Activated CD4-positive, alpha-beta memory T cell treated with anti-CD3 and anti-CD28 coated beads, Interleukin-2, amount 10 ng/mL, durations not matched to agents 7 days and 5 days (primary cell): ENCODE measurements around the gene KCNN2. TPM values are rescaled to one million over a fixed set of nuclear protein-coding genes. Genes with fewer than 3 reads are reported as not detected.
"Not testable (repeated sequence)": the region's sequence is repeated elsewhere in the genome, so short reads cannot be mapped to it uniquely, and the experiment has no call there.

Experiments
- CTCF ChIA-PET: fragments of 350-600 bp; sonication (Branson Sonifier 250); formaldehyde crosslinking; loops from one replicate; lab custom pipeline; 2021; ENCODE audit warnings: antibody characterized with exemption, inconsistent platforms; lab: Charles Lee
- POLR2A ChIA-PET: fragments of 350-600 bp; sonication (Branson Sonifier 250); formaldehyde crosslinking; loops from one replicate; lab custom pipeline; 2021; ENCODE audit warnings: antibody characterized with exemption; lab: Charles Lee
- DNase-seq: peaks from one replicate; pipeline ENCODE4 v3.0.0-alpha.2; 2020
- H3K27ac Mint-ChIP-seq: one replicate; pipeline ENCODE4 v1.8.0; 2021; ENCODE audit warnings: mild to moderate bottlenecking, mixed read lengths
- H3K27me3 Mint-ChIP-seq: one replicate; pipeline ENCODE4 v1.8.0; 2021; ENCODE audit warnings: mixed read lengths
- H3K36me3 Mint-ChIP-seq: one replicate; pipeline ENCODE4 v1.8.0; 2021; ENCODE audit warnings: low read depth, mixed read lengths
- H3K4me1 Mint-ChIP-seq: one replicate; pipeline ENCODE4 v1.8.0; 2021; ENCODE audit warnings: mixed read lengths
- H3K4me3 Mint-ChIP-seq: one replicate; pipeline ENCODE4 v1.8.0; 2021; ENCODE audit warnings: mild to moderate bottlenecking, mixed read lengths
- H3K9me3 Mint-ChIP-seq: one replicate; pipeline ENCODE4 v1.8.0; 2021; ENCODE audit warnings: mixed read lengths
- total RNA-seq, 2 experiments: library from RNA; stranded (reverse); gene quantifications; one replicate each; pipeline ENCODE4 v1.2.3, GENCODE V29; 2021

Gene KCNN2
- total RNA-seq, 2 experiments from 2014 or later = not detected

DNA sequence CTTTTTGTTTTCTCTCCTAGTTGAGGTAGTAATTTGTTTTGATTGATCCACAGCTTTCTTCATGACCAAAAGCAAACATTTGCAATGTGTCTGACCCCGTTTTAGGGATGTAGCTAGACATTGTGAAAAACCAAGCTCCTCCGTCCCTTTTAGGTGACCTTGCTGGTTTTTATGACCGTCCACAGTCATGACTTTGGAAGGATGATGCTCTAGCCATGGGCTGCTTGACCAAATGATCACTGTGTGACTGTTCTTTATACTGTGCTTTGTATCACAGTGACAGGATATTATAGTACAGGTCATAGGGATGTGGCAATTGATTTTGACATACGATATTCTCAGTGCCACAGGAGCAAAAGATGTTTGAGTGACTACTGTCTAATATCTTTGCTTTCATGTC, 54.4 kb downstream of the KCNN2 start:
- POLR2A ChIA-PET = no interaction called here
- Mint-ChIP-seq H3K27ac (no peak overlapping the region), H3K9me3 (no peaks in the 10 kb centered on the region), H3K36me3 (no peaks in the 10 kb centered on the region), H3K27me3 (no peaks in the 10 kb centered on the region), H3K4me3 (no peak overlapping the region), H3K4me1 (no peaks in the 10 kb centered on the region)
- no peak for DNase-seq
- CTCF ChIA-PET = no interaction called here

DNA sequence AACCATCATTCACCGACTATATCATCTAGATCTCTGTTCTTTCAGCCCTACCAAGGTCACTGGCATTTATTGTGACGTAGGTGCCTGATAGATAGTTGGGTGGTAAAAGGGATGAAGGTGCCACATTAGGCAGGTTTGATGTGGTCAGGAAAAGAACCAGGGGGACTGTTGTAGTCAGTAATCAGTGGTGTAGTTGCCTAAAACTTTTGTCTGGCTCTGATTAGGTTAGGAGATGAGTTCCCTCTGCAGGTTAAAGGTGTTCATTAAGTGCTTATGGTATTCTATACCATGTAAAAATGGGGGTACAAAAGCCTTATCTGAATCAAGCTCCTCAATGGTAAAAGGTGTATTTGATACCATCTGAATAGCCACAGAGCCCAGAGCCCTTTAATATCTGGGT, 55.6 kb downstream of the KCNN2 start:
- ChIA-PET CTCF (no interaction called here), POLR2A (no interaction called here)
- no peak overlapping the region for H3K27ac Mint-ChIP-seq

DNA sequence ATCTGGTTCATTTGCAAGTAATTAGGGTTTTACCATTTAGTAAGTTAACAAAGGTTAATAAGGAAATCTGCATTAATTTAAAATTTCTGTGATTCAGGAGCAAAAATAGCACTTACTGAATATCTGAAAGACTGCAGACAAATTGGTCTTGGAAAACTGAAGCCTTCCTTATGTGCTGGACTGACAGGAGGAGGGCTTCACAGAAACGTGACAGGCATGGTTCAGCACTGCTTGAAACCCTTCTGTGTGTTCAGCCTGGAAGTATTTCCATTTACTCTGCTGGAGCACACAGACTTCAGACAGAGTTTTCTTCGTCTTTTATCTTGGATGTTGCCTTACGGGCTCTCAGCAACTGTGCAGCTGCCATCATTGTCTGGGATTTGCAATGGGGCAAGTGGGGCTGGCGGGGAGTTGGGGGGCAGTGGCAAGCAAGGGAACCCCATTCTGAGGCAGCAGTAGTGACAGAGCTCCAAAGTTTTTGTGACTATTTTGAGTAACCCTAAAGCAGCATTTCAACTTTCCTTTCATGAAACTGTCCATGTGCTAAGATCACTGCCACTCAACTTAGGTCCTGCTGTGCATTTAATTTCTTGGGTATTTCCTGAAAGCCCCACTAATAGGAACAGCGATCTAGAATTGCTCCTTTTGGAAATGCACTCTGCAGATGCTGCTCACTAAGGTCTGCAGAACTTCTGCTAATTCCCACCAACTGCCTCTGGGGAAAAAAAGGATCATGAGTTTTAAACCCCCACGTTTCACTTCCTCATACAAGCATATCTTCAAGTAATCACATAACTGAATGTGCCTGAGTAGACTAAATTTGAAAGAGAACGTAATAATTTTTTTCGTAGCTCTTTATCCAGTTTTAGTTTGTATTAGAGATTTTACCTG, 56.6 kb downstream of the KCNN2 start:
- DNase-seq = no peak
- POLR2A ChIA-PET = no interaction called here
- Mint-ChIP-seq H3K9me3 (no peaks in the 10 kb centered on the region), H3K27ac (no peak overlapping the region), H3K4me1 (no peaks in the 10 kb centered on the region), H3K36me3 (no peaks in the 10 kb centered on the region), H3K4me3 (no peak overlapping the region), H3K27me3 (no peaks in the 10 kb centered on the region)
- CTCF ChIA-PET = no interaction called here

More for the DNA sequence above, 55.6 kb downstream of the KCNN2 start:
- Mint-ChIP-seq H3K27me3 (no peaks in the 10 kb centered on the region), H3K9me3 (no peaks in the 10 kb centered on the region), H3K4me1 (no peaks in the 10 kb centered on the region), H3K36me3 (no peaks in the 10 kb centered on the region), H3K4me3 (no peak overlapping the region)
- no peak for DNase-seq

DNA sequence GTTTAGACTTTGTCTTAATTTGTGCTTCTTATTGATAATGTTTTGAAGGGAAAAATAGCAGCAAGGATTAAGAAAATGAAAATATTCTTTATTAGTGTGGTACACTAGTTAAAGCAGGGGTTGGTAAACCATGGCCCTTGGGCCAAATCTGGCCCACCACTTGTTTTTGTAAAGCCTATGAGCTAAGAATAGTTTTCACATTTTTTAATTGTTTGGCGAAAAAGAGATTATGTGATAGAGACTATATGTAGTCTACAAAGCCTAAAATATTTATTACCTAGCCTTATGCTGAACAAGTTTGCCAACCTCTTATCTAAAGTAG, 57.2 kb downstream of the KCNN2 start:
- Mint-ChIP-seq H3K4me1 (no peaks in the 10 kb centered on the region), H3K27me3 (no peaks in the 10 kb centered on the region), H3K36me3 (no peaks in the 10 kb centered on the region)

DNA sequence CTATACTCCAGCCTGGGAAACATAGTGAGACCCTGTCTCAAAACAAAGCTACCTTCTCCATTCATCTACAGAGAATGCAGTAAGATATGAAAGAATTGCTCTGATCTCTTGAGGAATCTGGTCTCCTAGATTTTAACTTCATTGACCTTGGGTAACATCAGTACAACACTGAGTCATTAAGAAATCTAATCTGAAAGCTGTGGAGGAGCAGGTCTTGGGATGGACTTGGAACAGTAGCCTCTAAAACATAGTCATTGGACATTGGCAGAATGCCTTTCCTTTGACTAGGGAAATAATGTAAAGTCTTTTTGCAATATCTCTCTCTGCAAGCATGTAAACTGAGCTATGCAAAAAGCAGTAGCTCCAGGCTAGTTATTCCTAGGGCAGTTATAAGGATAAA, 58.1 kb downstream of the KCNN2 start:
- Mint-ChIP-seq H3K9me3 (no peaks in the 10 kb centered on the region), H3K4me1 (no peaks in the 10 kb centered on the region), H3K27me3 (no peaks in the 10 kb centered on the region), H3K4me3 (no peak overlapping the region), H3K27ac (no peak overlapping the region), H3K36me3 (no peaks in the 10 kb centered on the region)
- CTCF ChIA-PET = no interaction called here
- POLR2A ChIA-PET = no interaction called here
- DNase-seq = no peak

More for the DNA sequence above, 57.2 kb downstream of the KCNN2 start:
- Mint-ChIP-seq H3K4me3 (no peak overlapping the region), H3K9me3 (no peaks in the 10 kb centered on the region), H3K27ac (no peak overlapping the region)
- ChIA-PET CTCF (no interaction called here), POLR2A (no interaction called here)
- no peak for DNase-seq

DNA sequence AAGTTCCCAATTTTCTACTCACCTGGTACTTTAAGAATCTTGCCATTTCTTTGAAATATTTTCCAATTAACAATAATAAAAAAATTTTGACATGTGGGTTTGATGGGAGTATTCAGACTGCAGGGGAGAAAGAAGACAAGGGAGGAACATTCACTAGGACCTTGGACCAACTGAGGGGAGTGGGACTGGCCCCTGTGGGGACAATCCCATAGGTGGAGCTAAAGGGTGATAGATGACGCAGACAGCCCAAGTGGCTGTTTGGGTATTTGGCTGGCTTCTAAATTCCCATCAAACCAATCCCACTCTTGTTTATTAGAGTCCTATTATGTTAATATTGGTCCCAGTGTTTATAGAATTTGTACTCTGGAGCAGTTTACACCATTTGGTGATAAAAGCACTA, 65.3 kb downstream of the KCNN2 start:
- no peaks in the 10 kb centered on the region for H3K36me3 Mint-ChIP-seq
- no peaks in the 10 kb centered on the region for H3K4me1 Mint-ChIP-seq
- no peaks in the 10 kb centered on the region for H3K27me3 Mint-ChIP-seq
- POLR2A ChIA-PET = no interaction called here
- no peaks in the 10 kb centered on the region for H3K9me3 Mint-ChIP-seq
- CTCF ChIA-PET = no interaction called here
- H3K4me3 Mint-ChIP-seq = no peak overlapping the region
- H3K27ac Mint-ChIP-seq = no peak overlapping the region
- no peak for DNase-seq

DNA sequence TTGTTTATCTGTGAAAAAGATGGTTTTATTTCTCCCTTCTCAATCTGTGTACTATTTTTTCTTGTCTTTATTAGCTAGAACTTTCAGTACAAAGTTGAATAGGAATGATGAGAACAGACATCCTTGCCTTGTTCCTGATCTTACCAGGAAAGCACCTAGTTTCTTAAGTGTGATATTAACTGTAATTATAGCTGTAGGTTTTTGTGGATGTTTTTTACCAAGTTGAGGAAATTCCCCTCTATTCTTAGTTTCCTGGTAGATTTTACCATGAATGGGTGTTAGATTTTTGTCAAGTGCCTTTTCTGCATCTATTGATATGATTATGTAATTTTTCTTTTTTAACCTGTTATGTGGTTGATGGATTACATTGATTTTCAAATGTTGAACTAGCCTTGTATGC, 68.7 kb downstream of the KCNN2 start:
- H3K9me3 Mint-ChIP-seq = no peaks in the 10 kb centered on the region
- no peak overlapping the region for H3K27ac Mint-ChIP-seq
- ChIA-PET CTCF (no interaction called here), POLR2A (no interaction called here)
- no peaks in the 10 kb centered on the region for H3K27me3 Mint-ChIP-seq
- no peaks in the 10 kb centered on the region for H3K4me1 Mint-ChIP-seq
- H3K4me3 Mint-ChIP-seq = no peak overlapping the region
- H3K36me3 Mint-ChIP-seq = no peaks in the 10 kb centered on the region
- no peak for DNase-seq

DNA sequence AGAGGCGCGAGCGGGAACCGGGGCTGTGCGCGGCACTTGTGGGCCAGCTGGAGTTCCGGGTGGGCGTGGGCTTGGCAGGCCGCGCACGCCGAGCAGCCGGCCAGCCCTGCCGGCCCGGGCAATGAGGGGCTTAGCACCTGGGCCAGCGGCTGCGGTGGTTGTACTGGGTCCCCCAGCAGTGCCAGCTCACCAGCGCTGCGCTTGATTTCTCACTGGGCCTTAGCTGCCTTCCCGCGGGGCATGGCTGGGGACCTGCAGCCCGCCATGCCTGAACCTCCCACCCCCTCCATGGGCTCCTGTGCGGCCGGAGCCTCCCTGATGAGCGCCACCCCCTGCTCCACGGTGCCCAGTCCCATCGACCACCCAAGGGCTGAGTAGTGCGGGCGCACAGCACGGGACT, 70.8 kb downstream of the KCNN2 start:
- CTCF ChIA-PET, H3K9me3 Mint-ChIP-seq, H3K4me1 Mint-ChIP-seq, H3K27ac Mint-ChIP-seq, H3K27me3 Mint-ChIP-seq, H3K4me3 Mint-ChIP-seq, POLR2A ChIA-PET, H3K36me3 Mint-ChIP-seq, DNase-seq: not testable (repeated sequence)

DNA sequence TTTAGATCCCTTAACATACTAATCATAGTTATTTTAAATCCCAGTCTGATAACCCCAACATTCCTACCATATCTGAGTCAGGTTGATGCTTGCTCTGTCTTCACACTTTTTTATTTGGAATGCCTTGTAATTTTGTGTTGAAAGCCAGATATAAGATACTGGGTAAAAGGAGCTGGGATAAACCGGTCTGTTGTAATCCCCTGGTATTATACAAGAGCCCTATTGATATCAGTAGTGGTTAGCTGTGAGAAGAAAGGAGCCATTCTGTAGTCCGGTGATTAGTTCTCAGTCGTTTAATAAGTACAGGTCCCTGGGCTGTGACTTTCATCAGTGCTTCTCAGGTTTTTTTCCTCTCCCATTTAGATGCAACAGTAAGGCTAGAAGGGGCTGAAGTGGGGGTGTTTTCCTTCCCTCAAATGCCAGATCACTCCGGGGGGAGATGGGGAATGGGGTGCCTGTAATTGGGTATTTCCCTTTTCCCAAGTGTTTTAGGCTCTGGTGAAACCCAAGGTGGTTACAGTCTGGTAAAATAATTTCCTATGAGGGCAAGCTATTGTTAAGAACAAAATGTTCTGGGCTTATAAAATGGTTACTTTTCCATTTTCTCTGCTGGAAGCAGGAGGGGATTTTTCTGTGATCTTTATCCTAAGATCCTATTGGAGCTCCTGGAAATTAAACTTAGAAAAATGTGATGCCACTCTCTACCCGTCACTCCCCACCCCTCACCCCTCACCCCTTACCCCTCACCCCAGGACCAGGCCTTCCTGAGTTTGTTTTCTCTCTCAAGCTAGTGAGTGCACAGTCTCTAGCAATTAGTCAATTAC, 72.7 kb downstream of the KCNN2 start:
- POLR2A ChIA-PET = no interaction called here
- Mint-ChIP-seq H3K27ac (no peak overlapping the region), H3K36me3 (no peaks in the 10 kb centered on the region), H3K27me3 (no peaks in the 10 kb centered on the region), H3K9me3 (no peaks in the 10 kb centered on the region), H3K4me1 (no peaks in the 10 kb centered on the region), H3K4me3 (no peak overlapping the region)
- no peak for DNase-seq
- CTCF ChIA-PET = no interaction called here

DNA sequence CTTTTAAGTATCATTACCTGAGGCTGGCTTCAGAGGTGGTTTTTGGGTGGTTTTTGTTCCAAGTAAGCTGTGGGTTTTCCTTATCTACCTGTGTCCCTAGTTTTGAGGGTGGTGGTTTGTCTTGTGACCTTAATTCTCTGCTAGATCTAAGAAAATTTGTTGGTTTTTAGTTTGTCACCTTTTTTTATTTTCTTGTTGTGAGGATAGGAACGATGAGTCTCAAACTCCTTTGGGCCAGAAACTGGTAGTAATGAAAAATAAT, 73.3 kb downstream of the KCNN2 start:
- no peaks in the 10 kb centered on the region for H3K36me3 Mint-ChIP-seq
- H3K27me3 Mint-ChIP-seq = no peaks in the 10 kb centered on the region
- DNase-seq = no peak
- CTCF ChIA-PET = no interaction called here
- H3K9me3 Mint-ChIP-seq = no peaks in the 10 kb centered on the region
- no peaks in the 10 kb centered on the region for H3K4me1 Mint-ChIP-seq
- H3K27ac Mint-ChIP-seq = no peak overlapping the region
- POLR2A ChIA-PET = no interaction called here
- H3K4me3 Mint-ChIP-seq = no peak overlapping the region

DNA sequence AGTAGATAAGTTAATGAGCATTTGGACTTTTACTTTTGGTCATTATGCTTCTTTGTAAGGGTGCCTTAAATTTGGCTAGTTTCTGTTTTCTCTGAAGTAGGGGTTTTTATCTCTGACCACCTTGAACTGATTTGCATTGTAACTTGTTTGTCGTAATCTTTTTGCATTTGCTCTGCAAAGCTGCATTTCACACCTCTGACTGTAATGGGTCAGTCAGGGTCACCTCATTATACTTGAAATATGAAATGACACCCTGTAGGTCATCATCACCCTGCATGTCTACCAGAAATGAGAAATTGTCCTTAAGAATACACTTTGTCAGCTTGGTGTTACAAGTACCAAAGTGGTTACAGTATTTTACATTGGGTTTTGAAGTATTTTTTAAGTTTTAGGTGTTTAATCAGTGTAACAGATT, 74.0 kb downstream of the KCNN2 start:
- no peak for DNase-seq
- no peak overlapping the region for H3K4me3 Mint-ChIP-seq
- POLR2A ChIA-PET = no interaction called here

DNA sequence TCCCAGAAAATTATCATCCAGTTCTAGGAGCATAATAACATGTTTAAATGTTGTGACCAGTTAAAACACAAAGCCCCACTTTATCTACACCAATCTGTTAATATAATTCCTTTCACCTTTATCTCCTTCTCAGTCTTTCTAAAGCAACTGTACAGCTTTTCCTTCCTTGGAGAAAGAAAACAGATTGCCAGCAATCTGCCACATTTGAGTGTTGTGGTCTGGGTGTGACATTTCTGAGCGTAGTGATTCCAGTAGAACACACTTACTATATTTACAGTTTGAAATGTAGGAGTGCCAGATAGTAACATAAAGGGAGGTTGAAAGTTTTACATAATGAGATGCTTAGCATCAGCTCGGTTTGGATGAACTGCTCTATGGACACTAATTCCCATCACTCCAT, 76.1 kb downstream of the KCNN2 start:
- no peak for DNase-seq
- H3K36me3 Mint-ChIP-seq = no peaks in the 10 kb centered on the region
- H3K27me3 Mint-ChIP-seq = no peaks in the 10 kb centered on the region
- H3K4me1 Mint-ChIP-seq = no peaks in the 10 kb centered on the region
- no peak overlapping the region for H3K27ac Mint-ChIP-seq
- ChIA-PET POLR2A (no interaction called here), CTCF (interaction anchor here (1.4 kb wide), 1 partner anchor 12 kb away, joined by 5 read pairs; no protein-coding TSS in a partner anchor)
- H3K9me3 Mint-ChIP-seq = no peaks in the 10 kb centered on the region
- H3K4me3 Mint-ChIP-seq = no peak overlapping the region

More for the DNA sequence above, 74.0 kb downstream of the KCNN2 start:
- no peaks in the 10 kb centered on the region for H3K4me1 Mint-ChIP-seq
- CTCF ChIA-PET = no interaction called here
- no peaks in the 10 kb centered on the region for H3K9me3 Mint-ChIP-seq
- H3K36me3 Mint-ChIP-seq = no peaks in the 10 kb centered on the region
- no peaks in the 10 kb centered on the region for H3K27me3 Mint-ChIP-seq
- no peak overlapping the region for H3K27ac Mint-ChIP-seq

DNA sequence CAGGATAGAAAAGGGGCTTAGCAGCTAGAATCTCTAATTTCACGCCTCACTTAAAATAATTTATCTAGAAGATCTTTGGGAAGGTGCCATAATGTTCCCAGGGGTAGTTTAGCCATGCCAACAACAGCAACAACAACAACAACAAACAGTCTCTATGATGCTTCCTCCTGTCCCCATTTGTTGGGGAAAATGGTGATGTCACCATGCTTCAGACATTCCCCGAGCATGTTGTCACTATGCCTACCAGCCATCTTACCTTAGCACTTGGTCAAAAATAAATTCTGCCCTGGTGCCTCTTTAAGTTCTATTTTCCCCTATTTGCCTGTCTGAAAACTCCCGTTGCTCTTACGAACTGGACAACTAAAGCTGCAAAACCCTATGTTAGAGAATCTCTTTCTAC, 76.6 kb downstream of the KCNN2 start:
- no peak for DNase-seq
- POLR2A ChIA-PET = no interaction called here
- Mint-ChIP-seq H3K27me3 (no peaks in the 10 kb centered on the region), H3K4me1 (no peaks in the 10 kb centered on the region), H3K4me3 (no peak overlapping the region), H3K36me3 (no peaks in the 10 kb centered on the region), H3K9me3 (no peaks in the 10 kb centered on the region), H3K27ac (no peak overlapping the region)
- CTCF ChIA-PET = no interaction called here
